NCI-H526 treated with DMSO at 0.1 percent for 48 hours (cell line): Measurements from ENCODE around the gene PCDHB16.

Experiments used
- DNase-seq: peaks from one replicate; lab custom pipeline; 2025; lab: John Stamatoyannopoulos, UW

Gene PCDHB16

DNA sequence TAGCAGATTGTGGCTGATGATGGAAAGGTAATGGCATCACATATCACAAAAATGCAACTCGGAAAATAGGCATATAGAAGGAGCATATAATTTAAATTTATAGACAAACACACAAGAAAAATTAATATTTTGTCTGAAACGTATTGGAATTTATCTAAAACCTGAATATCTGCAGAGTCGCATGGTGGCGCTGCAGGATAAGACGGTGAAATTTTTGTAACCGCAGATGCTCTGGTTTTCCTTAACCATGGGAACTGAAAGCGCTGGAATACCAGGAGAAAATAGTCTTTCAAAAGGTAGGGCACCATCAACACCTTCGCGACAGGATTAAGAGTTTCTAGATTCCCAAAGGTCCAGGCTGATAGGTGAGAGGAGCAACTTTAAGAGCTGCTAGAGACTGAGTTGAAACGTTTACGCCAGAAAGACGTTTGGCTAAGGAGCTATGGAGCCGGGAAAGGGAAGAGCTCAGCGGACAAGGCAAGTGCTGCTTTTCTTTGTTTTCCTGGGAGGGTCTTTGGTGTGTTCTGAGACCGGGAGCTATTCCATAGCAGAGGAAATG, 52.0 kb downstream of the PCDHB16 start:
- no peak for DNase-seq
